HCT116 (cell line): ENCODE results near the gene BDH1. TPM values are rescaled to one million over a fixed set of nuclear protein-coding genes. Genes with fewer than 3 reads are reported as not detected.

Experiments used
- ATAC-seq: fragments of 200-7000 bp; cut with Tn5 transposase; 2 replicates; pipeline ENCODE4 v1.9.1; 2020; ENCODE audit warnings: mild to moderate bottlenecking, moderate library complexity
- BruUV-seq: library from RNA; stranded (reverse); fragments of 400-500 nt; replicated peaks from 2 replicates; lab custom pipeline; 2021; lab: Mats Ljungman, UMichigan
- CTCF ChIA-PET: fragments of 300-600 bp; sonication (Branson Sonifier 250); formaldehyde crosslinking; loops from one replicate; lab custom pipeline; 2021; ENCODE audit warnings: antibody characterized with exemption; lab: Charles Lee
- POLR2A ChIA-PET: fragments of 300-600, 350-600 bp; sonication (Branson Sonifier 250); formaldehyde crosslinking; loops from one replicate; lab custom pipeline; 2021; ENCODE audit warnings: antibody characterized with exemption; lab: Charles Lee
- RAD21 ChIA-PET, 2 experiments: fragments of 300-600 bp; sonication (Branson Sonifier 250); formaldehyde crosslinking; loops; one replicate each; lab custom pipeline; 2023; ENCODE audit warnings: low total read pairs in 2 of 2; ENCODE audit not compliant: uncharacterized antibody in 2 of 2, unreplicated experiment in 2 of 2, low non-redundant PET in 1 of 2; lab: Charles Lee
- DNase-seq: peaks from one replicate; pipeline ENCODE4 v3.0.0-alpha.2; 2010; ENCODE audit warnings: low read depth, low spot score
- H2AFZ ChIP-seq: fragments of 200-600 bp; shearing (Covaris generic), sonication (generic); 2 replicates; pipeline ENCODE4 v1.6.1; 2017; ENCODE audit warnings: low read depth, mixed run types, mixed read lengths, antibody characterized with exemption, low read length; ENCODE audit not compliant: poor library complexity, severe bottlenecking
- H3K27ac ChIP-seq: 2 replicates; pipeline ENCODE4 v1.5.1; 2012; ENCODE audit warnings: low read depth, low read length
- H3K27me3 ChIP-seq: fragments of 200-600 bp; sonication (generic); 2 replicates; pipeline ENCODE4 v1.6.1; 2016; ENCODE audit warnings: mixed run types, low read length, mixed read lengths; ENCODE audit not compliant: insufficient read depth
- H3K36me3 ChIP-seq, 2 experiments: fragments of 200-500 bp in 1 of 2; fragments of 200-600 bp in 1 of 2; sonication (Bioruptor generic) in 1 of 2; sonication (generic) in 1 of 2; 2 replicates each; pipeline versions ENCODE4 v1.5.1 to v1.6.1; 2014 to 2016; ENCODE audit warnings: low read length in 2 of 2, inconsistent platforms in 1 of 2, mixed read lengths in 1 of 2, mixed run types in 1 of 2; ENCODE audit not compliant: insufficient read depth in 2 of 2, control insufficient read depth in 1 of 2
- H3K4me1 ChIP-seq, 2 experiments: fragments of 200-600 bp in 1 of 2; sonication (generic) in 1 of 2; 2 replicates each; pipeline versions ENCODE4 v1.5.1 to v1.6.1; 2012 to 2017; ENCODE audit warnings: low read length in 2 of 2, inconsistent platforms in 1 of 2, mild to moderate bottlenecking in 1 of 2, mixed read lengths in 1 of 2, mixed run types in 1 of 2, moderate library complexity in 1 of 2; ENCODE audit not compliant: insufficient read depth in 2 of 2, control insufficient read depth in 1 of 2
- H3K4me2 ChIP-seq: fragments of 200-600 bp; sonication (generic); 2 replicates; pipeline ENCODE4 v1.6.1; 2017; ENCODE audit warnings: mixed run types, low read length, mixed read lengths
- H3K4me3 ChIP-seq, 2 experiments: fragments of 200-600 bp in 1 of 2; sonication (generic) in 1 of 2; replicated peaks in 1 of 2; 2 replicates each; pipeline ENCODE4 v1.5.1; 2011 to 2016; ENCODE audit warnings: low read length in 2 of 2, control low read depth in 1 of 2, low read depth in 1 of 2, mild to moderate bottlenecking in 1 of 2, mixed read lengths in 1 of 2, mixed run types in 1 of 2
- H3K79me2 ChIP-seq: fragments of 200-600 bp; sonication (generic); 2 replicates; pipeline ENCODE4 v1.6.1; 2017; ENCODE audit warnings: mild to moderate bottlenecking, mixed run types, low read length, moderate library complexity, mixed read lengths; ENCODE audit not compliant: insufficient read depth
- H3K9ac ChIP-seq: fragments of 200-600 bp; sonication (generic); 2 replicates; pipeline ENCODE4 v1.6.1; 2016; ENCODE audit warnings: low read length, mixed read lengths
- H3K9me2 ChIP-seq: fragments of 200-600 bp; sonication (generic), shearing (Covaris generic); 2 replicates; pipeline ENCODE4 v1.6.1; 2017; ENCODE audit warnings: mixed run types, mild to moderate bottlenecking, moderate library complexity; ENCODE audit not compliant: insufficient read depth
- H3K9me3 ChIP-seq, 2 experiments: fragments of 200-500 bp in 1 of 2; fragments of 200-600 bp in 1 of 2; sonication (Bioruptor generic) in 1 of 2; sonication (generic) in 1 of 2; 2 replicates each; pipeline ENCODE4 v1.6.1; 2014 to 2017; ENCODE audit warnings: low read length in 2 of 2, mixed read lengths in 2 of 2, inconsistent platforms in 1 of 2, low read depth in 1 of 2, mild to moderate bottlenecking in 1 of 2, mixed run types in 1 of 2, moderate library complexity in 1 of 2; ENCODE audit not compliant: control insufficient read depth in 1 of 2, insufficient read depth in 1 of 2
- H4K20me1 ChIP-seq: fragments of 200-600 bp; sonication (generic), shearing (Covaris generic); 2 replicates; pipeline ENCODE4 v1.6.1; 2017; ENCODE audit warnings: mixed run types, mild to moderate bottlenecking, moderate library complexity; ENCODE audit not compliant: insufficient read depth
- EGR1 ChIP-seq: IDR thresholded peaks from 2 replicates; pipeline ENCODE4 v1.6.1; 2012; ENCODE audit warnings: low read depth
- ELF1 ChIP-seq: IDR thresholded peaks from 2 replicates; pipeline ENCODE4 v1.6.1; 2012; ENCODE audit warnings: low read depth, borderline replicate concordance
- EZH2 ChIP-seq: fragments of 200-600 bp; sonication (generic); IDR thresholded peaks from 2 replicates; pipeline ENCODE4 v1.6.1; 2017; ENCODE audit warnings: antibody characterized with exemption, mixed run types
- EZH2phosphoT487 ChIP-seq: fragments of 200-600 bp; IDR thresholded peaks from 2 replicates; pipeline ENCODE4 v1.6.1; 2018; ENCODE audit warnings: antibody characterized with exemption, borderline replicate concordance
- JUND ChIP-seq: IDR thresholded peaks from 2 replicates; pipeline ENCODE4 v1.6.1; 2012
- RAD21 ChIP-seq: IDR thresholded peaks from 2 replicates; pipeline ENCODE4 v1.6.1; 2012; ENCODE audit warnings: low read depth, mild to moderate bottlenecking
- SIN3A ChIP-seq: IDR thresholded peaks from 2 replicates; pipeline ENCODE4 v1.6.1; 2012; ENCODE audit warnings: low read depth
- SP1 ChIP-seq: IDR thresholded peaks from 2 replicates; pipeline ENCODE4 v1.6.1; 2012; ENCODE audit warnings: low read depth
- YY1 ChIP-seq: IDR thresholded peaks from 2 replicates; pipeline ENCODE4 v1.6.1; 2011; ENCODE audit warnings: low read length, low read depth, moderate library complexity, mild to moderate bottlenecking; ENCODE audit not compliant: insufficient replicate concordance; ENCODE audit errors: extremely low read depth
- intact Hi-C: fragments of 100-400 bp; cut with micrococcal nuclease; formaldehyde crosslinking; loops from 2 replicates; pipeline ENCODE4 v1.10.0; 2022
- total RNA-seq: library from RNA; stranded (reverse); gene quantifications from one replicate; pipeline ENCODE4 v1.2.1, GENCODE V29; 2021; ENCODE audit not compliant: unreplicated experiment

The BDH1 gene
- total RNA-seq, 1 experiment from 2014 or later = 26.6 TPM

- no peak overlapping the region for H3K27ac ChIP-seq
- no peaks in the 10 kb centered on the region for H3K27me3 ChIP-seq
- H3K36me3 ChIP-seq = no peaks in the 10 kb centered on the region
- CTCF ChIA-PET = no interaction called here
- TF ChIP-seq EZH2phosphoT487 (no peak), JUND (no peak), RAD21 (no peak), SP1 (no peak), ELF1 (no peak)
- BruUV-seq = no TSS peak
- no peaks in the 10 kb centered on the region for H3K9me2 ChIP-seq
- H4K20me1 ChIP-seq = no peaks in the 10 kb centered on the region
- H3K4me3 ChIP-seq = no peak overlapping the region
- peaks cover 9 to 27% of the 10 kb centered on the region in 2 experiments; a peak in 3 of 4 replicates for H3K4me1 ChIP-seq
- no peaks in the 10 kb centered on the region for H3K79me2 ChIP-seq
- no peak for ATAC-seq
- H3K9ac ChIP-seq = no peak overlapping the region
- intact Hi-C loops = no loop called here
- DNase-seq = no peak
- no peak overlapping the region for H2AFZ ChIP-seq
- H3K9me3 ChIP-seq = no peaks in the 10 kb centered on the region
- RAD21 ChIA-PET = no interaction called here
- POLR2A ChIA-PET = no interaction called here
- no peak overlapping the region for H3K4me2 ChIP-seq
Observed at GRCh38 chr3:197495999-197496745, 59.6 kb downstream of the BDH1 start.

- Histone ChIP-seq H3K36me3 (no peaks in the 10 kb centered on the region), H4K20me1 (no peaks in the 10 kb centered on the region), H3K4me3 (no peak overlapping the region), H3K4me1 (peaks cover 14 to 28% of the 10 kb centered on the region in 2 experiments), H3K9me3 (no peaks in the 10 kb centered on the region), H2AFZ (no peak overlapping the region), H3K4me2 (no peak overlapping the region), H3K27me3 (no peaks in the 10 kb centered on the region), H3K79me2 (no peaks in the 10 kb centered on the region), H3K9me2 (no peaks in the 10 kb centered on the region), H3K9ac (no peak overlapping the region), H3K27ac (no peak overlapping the region)
- DNase-seq = no peak
- no TSS peak for BruUV-seq
- TF ChIP-seq YY1 (no peak), EGR1 (no peak), EZH2 (no peak), SIN3A (no peak)
- RAD21 ChIA-PET = no interaction called here
- POLR2A ChIA-PET = no interaction called here
- ATAC-seq = no peak
- intact Hi-C loops = no loop called here
- CTCF ChIA-PET = no interaction called here
Observed at GRCh38 chr3:197495499-197495898, 60.3 kb downstream of the BDH1 start.
